Neural cell (in vitro differentiated cells): ENCODE results near the gene NRXN2. TPM values are rescaled to one million over a fixed set of nuclear protein-coding genes. Genes with fewer than 3 reads are reported as not detected.

Experiments used
- H2AFZ ChIP-seq: fragments of 200-600, 300-800 bp; sonication (generic), shearing (Covaris generic); 2 replicates; pipeline ENCODE4 v1.6.0; 2014; ENCODE audit warnings: low read depth, mild to moderate bottlenecking, antibody characterized with exemption, low read length, moderate library complexity
- H3F3A ChIP-seq: fragments of 200-600 bp; shearing (Covaris generic); 2 replicates; pipeline ENCODE4 v1.6.1; 2016; ENCODE audit warnings: mild to moderate bottlenecking, moderate library complexity, mixed read lengths, antibody characterized with exemption, low read length; ENCODE audit not compliant: insufficient read depth, poor library complexity, severe bottlenecking
- H3K27ac ChIP-seq: fragments of 200-600, 300-800 bp; sonication (generic), shearing (Covaris generic); 2 replicates; pipeline ENCODE4 v1.5.1; 2014; ENCODE audit warnings: mild to moderate bottlenecking, low read length, moderate library complexity
- H3K27me3 ChIP-seq: fragments of 300-800, 200-600 bp; sonication (generic), shearing (Covaris generic); 2 replicates; pipeline ENCODE4 v1.6.0; 2014; ENCODE audit warnings: mild to moderate bottlenecking, low read depth, low read length, moderate library complexity; ENCODE audit not compliant: insufficient read depth
- H3K36me3 ChIP-seq: fragments of 300-800, 200-600 bp; sonication (generic), shearing (Covaris generic); 2 replicates; pipeline ENCODE4 v1.5.1; 2014; ENCODE audit warnings: mild to moderate bottlenecking, antibody characterized with exemption, low read length, moderate library complexity; ENCODE audit not compliant: insufficient read depth
- H3K4me2 ChIP-seq: fragments of 300-800, 200-600 bp; sonication (generic), shearing (Covaris generic); 2 replicates; pipeline ENCODE4 v1.6.0; 2014; ENCODE audit warnings: mild to moderate bottlenecking, low read length
- H3K4me3 ChIP-seq: fragments of 300-800, 200-600 bp; sonication (generic), shearing (Covaris generic); 2 replicates; pipeline ENCODE4 v1.5.1; 2014; ENCODE audit warnings: mild to moderate bottlenecking, low read length, moderate library complexity
- H3K79me2 ChIP-seq: fragments of 200-600 bp; shearing (Covaris generic); replicated peaks from 2 replicates; pipeline ENCODE4 v1.6.0; 2014; ENCODE audit warnings: mild to moderate bottlenecking, low read length, moderate library complexity; ENCODE audit not compliant: insufficient read depth
- H3K9ac ChIP-seq: fragments of 300-800, 200-600 bp; sonication (generic), shearing (Covaris generic); 2 replicates; pipeline ENCODE4 v1.6.1; 2016; ENCODE audit warnings: mild to moderate bottlenecking, low read length, mixed read lengths
- H3K9me2 ChIP-seq: fragments of 200-600 bp; shearing (Covaris generic); 2 replicates; pipeline ENCODE4 v1.6.1; 2016; ENCODE audit warnings: mild to moderate bottlenecking, low read length, mixed read lengths; ENCODE audit not compliant: insufficient read depth
- H3K9me3 ChIP-seq: fragments of 200-600, 300-800 bp; sonication (generic), shearing (Covaris generic); 2 replicates; pipeline ENCODE4 v1.6.1; 2016; ENCODE audit warnings: mild to moderate bottlenecking, mixed run types, low read length, moderate library complexity, mixed read lengths
- H4K20me1 ChIP-seq: fragments of 200-600 bp; shearing (Covaris generic); 2 replicates; pipeline ENCODE4 v1.6.1; 2016; ENCODE audit warnings: mild to moderate bottlenecking, mixed run types; ENCODE audit not compliant: insufficient read depth
- EP300 ChIP-seq: fragments of 450-650 bp; conservative IDR thresholded peaks from 2 replicates; pipeline ENCODE4 v1.6.1; 2014; ENCODE audit warnings: antibody characterized with exemption, mild to moderate bottlenecking, moderate library complexity; ENCODE audit not compliant: poor library complexity, severe bottlenecking
- EZH2 ChIP-seq: fragments of 200-600, 300-800 bp; shearing (Covaris generic), sonication (generic); IDR thresholded peaks from 2 replicates; pipeline ENCODE4 v1.6.1; 2014; ENCODE audit warnings: antibody characterized with exemption, low read length, borderline replicate concordance, mild to moderate bottlenecking; ENCODE audit not compliant: insufficient read depth, poor library complexity, severe bottlenecking
- MXI1 ChIP-seq: fragments of 450-650 bp; conservative IDR thresholded peaks from 2 replicates; pipeline ENCODE4 v1.6.1; 2014; ENCODE audit warnings: antibody characterized with exemption, mild to moderate bottlenecking; ENCODE audit not compliant: poor library complexity, severe bottlenecking
- POLR2AphosphoS5 ChIP-seq: IDR thresholded peaks from 2 replicates; pipeline ENCODE4 v1.6.1; 2012
- RAD21 ChIP-seq: fragments of 450-650 bp; conservative IDR thresholded peaks from 2 replicates; pipeline ENCODE4 v1.6.1; 2014; ENCODE audit warnings: antibody characterized with exemption, mild to moderate bottlenecking, moderate library complexity
- SMC3 ChIP-seq: fragments of 450-650 bp; conservative IDR thresholded peaks from 2 replicates; pipeline ENCODE4 v1.6.1; 2014; ENCODE audit warnings: antibody characterized with exemption, mild to moderate bottlenecking, moderate library complexity; ENCODE audit not compliant: poor library complexity
- TAF1 ChIP-seq: IDR thresholded peaks from 2 replicates; pipeline ENCODE4 v1.6.1; 2012; ENCODE audit warnings: low read depth
- polyA plus RNA-seq: library from polyadenylated mRNA; depleted of rRNA; stranded (reverse); fragments of >200 nt; gene quantifications from 2 replicates; pipeline ENCODE4 v1.2.3, GENCODE V29; 2014
- TF ChIP-seq, protein P1 (sequence below): fragments of 450-650 bp; IDR thresholded peaks from 2 replicates; pipeline ENCODE4 v1.5.1; 2014; ENCODE audit warnings: antibody characterized with exemption, mild to moderate bottlenecking, moderate library complexity; ENCODE audit not compliant: poor library complexity, severe bottlenecking
- TF ChIP-seq, protein P2 (sequence below): IDR thresholded peaks from 2 replicates; pipeline ENCODE4 v1.6.1; 2012; ENCODE audit warnings: borderline replicate concordance

The NRXN2 gene
- polyA plus RNA-seq, 1 donor from 2014 or later: 68.0 TPM

DNA sequence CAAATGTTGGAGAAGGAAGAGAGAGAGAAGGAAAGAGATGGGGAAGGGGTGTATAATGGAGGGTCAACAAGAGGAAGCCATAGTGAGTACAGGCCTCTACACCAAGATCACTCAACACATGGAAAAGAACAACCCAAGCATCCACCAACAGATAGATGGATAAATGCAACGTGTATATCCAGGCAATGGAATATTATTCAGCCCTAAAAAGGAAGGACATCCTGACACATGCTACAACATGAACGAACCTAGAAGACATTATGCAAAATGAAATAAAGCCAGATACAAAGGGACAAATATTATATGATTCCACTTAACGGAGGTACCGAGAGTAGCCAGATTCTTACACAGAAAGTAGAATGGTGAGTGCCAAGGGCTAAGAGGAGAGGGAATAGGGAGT lies 59.3 kb downstream of the NRXN2 start:
- Histone ChIP-seq H3K9me3 (no peaks in the 10 kb centered on the region), H3K9ac (no peak overlapping the region), H3K9me2 (no peaks in the 10 kb centered on the region), H4K20me1 (no peaks in the 10 kb centered on the region), H3K27me3 (no peaks in the 10 kb centered on the region), H3K4me2 (no peak overlapping the region), H3K27ac (no peak overlapping the region), H2AFZ (no peak overlapping the region), H3K4me3 (no peak overlapping the region), H3K79me2 (no peaks in the 10 kb centered on the region), H3F3A (no peaks in the 10 kb centered on the region), H3K36me3 (peaks cover 11% of the 10 kb centered on the region)
- TF ChIP-seq TAF1 (no peak), POLR2AphosphoS5 (no peak), RAD21 (no peak), SMC3 (no peak), EZH2 (no peak), MXI1 (no peak), EP300 (no peak)
- TF ChIP-seq, protein P1, sequence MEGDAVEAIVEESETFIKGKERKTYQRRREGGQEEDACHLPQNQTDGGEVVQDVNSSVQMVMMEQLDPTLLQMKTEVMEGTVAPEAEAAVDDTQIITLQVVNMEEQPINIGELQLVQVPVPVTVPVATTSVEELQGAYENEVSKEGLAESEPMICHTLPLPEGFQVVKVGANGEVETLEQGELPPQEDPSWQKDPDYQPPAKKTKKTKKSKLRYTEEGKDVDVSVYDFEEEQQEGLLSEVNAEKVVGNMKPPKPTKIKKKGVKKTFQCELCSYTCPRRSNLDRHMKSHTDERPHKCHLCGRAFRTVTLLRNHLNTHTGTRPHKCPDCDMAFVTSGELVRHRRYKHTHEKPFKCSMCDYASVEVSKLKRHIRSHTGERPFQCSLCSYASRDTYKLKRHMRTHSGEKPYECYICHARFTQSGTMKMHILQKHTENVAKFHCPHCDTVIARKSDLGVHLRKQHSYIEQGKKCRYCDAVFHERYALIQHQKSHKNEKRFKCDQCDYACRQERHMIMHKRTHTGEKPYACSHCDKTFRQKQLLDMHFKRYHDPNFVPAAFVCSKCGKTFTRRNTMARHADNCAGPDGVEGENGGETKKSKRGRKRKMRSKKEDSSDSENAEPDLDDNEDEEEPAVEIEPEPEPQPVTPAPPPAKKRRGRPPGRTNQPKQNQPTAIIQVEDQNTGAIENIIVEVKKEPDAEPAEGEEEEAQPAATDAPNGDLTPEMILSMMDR: no peak
- TF ChIP-seq, protein P2, sequence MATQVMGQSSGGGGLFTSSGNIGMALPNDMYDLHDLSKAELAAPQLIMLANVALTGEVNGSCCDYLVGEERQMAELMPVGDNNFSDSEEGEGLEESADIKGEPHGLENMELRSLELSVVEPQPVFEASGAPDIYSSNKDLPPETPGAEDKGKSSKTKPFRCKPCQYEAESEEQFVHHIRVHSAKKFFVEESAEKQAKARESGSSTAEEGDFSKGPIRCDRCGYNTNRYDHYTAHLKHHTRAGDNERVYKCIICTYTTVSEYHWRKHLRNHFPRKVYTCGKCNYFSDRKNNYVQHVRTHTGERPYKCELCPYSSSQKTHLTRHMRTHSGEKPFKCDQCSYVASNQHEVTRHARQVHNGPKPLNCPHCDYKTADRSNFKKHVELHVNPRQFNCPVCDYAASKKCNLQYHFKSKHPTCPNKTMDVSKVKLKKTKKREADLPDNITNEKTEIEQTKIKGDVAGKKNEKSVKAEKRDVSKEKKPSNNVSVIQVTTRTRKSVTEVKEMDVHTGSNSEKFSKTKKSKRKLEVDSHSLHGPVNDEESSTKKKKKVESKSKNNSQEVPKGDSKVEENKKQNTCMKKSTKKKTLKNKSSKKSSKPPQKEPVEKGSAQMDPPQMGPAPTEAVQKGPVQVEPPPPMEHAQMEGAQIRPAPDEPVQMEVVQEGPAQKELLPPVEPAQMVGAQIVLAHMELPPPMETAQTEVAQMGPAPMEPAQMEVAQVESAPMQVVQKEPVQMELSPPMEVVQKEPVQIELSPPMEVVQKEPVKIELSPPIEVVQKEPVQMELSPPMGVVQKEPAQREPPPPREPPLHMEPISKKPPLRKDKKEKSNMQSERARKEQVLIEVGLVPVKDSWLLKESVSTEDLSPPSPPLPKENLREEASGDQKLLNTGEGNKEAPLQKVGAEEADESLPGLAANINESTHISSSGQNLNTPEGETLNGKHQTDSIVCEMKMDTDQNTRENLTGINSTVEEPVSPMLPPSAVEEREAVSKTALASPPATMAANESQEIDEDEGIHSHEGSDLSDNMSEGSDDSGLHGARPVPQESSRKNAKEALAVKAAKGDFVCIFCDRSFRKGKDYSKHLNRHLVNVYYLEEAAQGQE: no peak

DNA sequence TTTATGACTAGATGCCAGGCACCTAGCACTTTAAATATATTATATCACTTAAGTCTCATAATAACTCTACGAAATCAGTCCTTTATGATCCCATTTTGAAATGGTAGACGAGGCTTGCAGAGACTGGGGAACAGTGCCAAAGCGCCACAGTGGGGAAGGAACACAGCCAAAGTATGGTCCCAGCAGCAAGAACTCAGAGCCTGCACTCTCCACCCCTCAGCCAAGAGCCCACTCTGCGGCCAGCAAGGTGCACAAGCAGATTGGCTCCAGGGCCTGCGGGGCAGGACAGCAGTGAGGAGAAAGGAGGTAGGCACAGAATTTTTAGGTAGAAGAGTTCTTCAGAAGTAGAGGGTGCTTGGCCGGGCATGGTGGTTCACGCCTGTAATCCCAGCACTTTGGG lies 61.4 kb downstream of the NRXN2 start:
- Histone ChIP-seq H3K79me2 (no peaks in the 10 kb centered on the region), H3K27me3 (no peaks in the 10 kb centered on the region), H3K27ac (no peak overlapping the region), H4K20me1 (no peaks in the 10 kb centered on the region), H3K9ac (no peak overlapping the region), H3K4me3 (no peak overlapping the region), H2AFZ (no peak overlapping the region), H3F3A (no peaks in the 10 kb centered on the region), H3K9me2 (no peaks in the 10 kb centered on the region), H3K4me2 (no peak overlapping the region), H3K36me3 (peaks cover 11% of the 10 kb centered on the region), H3K9me3 (no peaks in the 10 kb centered on the region)
- TF ChIP-seq TAF1 (no peak), SMC3 (no peak), EZH2 (no peak), RAD21 (no peak), EP300 (no peak), POLR2AphosphoS5 (no peak), MXI1 (no peak)
- TF ChIP-seq, protein P2: no peak
- TF ChIP-seq, protein P1: no peak
